ENCODE data around the gene HSPB2. TPM values are rescaled to one million over a fixed set of nuclear protein-coding genes. Genes with fewer than 3 reads are reported as not detected.

HSPB2 gene
- total and polyA plus RNA-seq, 10 of the 15 experiments (the other 5 are each of a cell fraction or from before 2014, with no cell fraction given) = not detected

DNA sequence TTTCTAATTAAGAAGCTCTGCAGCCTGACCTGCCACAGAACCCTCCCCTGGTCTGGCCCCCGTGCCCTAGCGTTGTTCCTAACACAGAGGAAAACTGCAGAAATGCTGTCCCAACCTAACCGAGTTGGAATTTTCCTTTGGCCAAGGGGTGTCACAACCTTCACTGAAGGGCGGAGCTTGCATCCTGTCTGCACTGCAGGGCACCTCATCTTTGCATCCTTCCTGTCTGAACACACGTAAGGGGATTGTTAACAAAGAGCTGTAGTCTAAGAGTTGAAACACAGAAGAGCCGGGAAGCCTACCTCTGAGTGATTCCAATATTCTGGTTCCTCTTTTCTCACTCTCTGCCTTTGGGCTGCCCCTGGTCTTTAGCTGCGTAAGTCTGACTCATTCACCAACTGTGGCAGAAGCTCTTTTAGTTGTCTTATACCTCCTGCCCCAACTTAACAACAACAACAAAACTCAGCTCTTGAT, 26.2 kb downstream of the HSPB2 start:
- H3K27ac ChIP-seq (ENCODE audit: control insufficient read depth, insufficient read depth) = peak overlapping the region; percentile 35; the same call in 1 of the 2 replicates
- H2AFZ ChIP-seq (ENCODE audit: control insufficient read depth, low read depth, low read length) = peak overlapping the region; percentile 40; the same call in 1 of the 2 replicates
- no peaks in the 10 kb centered on the region for H4K20me1 ChIP-seq (ENCODE audit: control insufficient read depth, insufficient read depth)
- intact Hi-C loops (cut with micrococcal nuclease; ENCODE audit: unreplicated experiment) = loop anchor here (10.0 kb wide), 1 partner anchor 236 kb away; the partner anchor contains the start of gene BCO2
- DNase-seq (ENCODE audit: low read depth, low spot score) = peak; percentile 71
- 0 out of 4 replicates have a peak, but pooled peaks cover 0 to 1% of the 10 kb centered on the region in 2 experiments for H3K27me3 ChIP-seq (replicated peaks in 1 of 2; ENCODE audit: control insufficient read depth in 2 of 2, insufficient read depth in 2 of 2, low read length in 1 of 2)
- H3K36me3 ChIP-seq (ENCODE audit: control insufficient read depth in 2 of 2, insufficient read depth in 2 of 2, low read length in 1 of 2) = no peaks in the 10 kb centered on the region
- RAD21 ChIA-PET (ENCODE audit: unreplicated experiment) = interaction anchor here (0.8 to 10.8 kb wide), 5 partner anchors 12 to 90 kb away, joined by 3 to 109 read pairs (median 4); partner anchors contain the start of gene ALG9
- H3K9me3 ChIP-seq (replicated peaks; ENCODE audit: control insufficient read depth, insufficient read depth, low read length) = no peaks in the 10 kb centered on the region
- peaks cover 22% of the 10 kb centered on the region for H3K4me1 ChIP-seq (ENCODE audit: control insufficient read depth, insufficient read depth, low read length)
- H3K9ac ChIP-seq (ENCODE audit: control insufficient read depth, insufficient read depth, low read length) = no peak overlapping the region
- FAIRE-seq = peak; percentile 59
- H3K4me2 ChIP-seq (ENCODE audit: control insufficient read depth, insufficient read depth) = peak overlapping the region; percentile 80
- no TSS peak for BruUV-seq (replicated peaks)
- H3K79me2 ChIP-seq (ENCODE audit: control insufficient read depth, insufficient read depth, low read length) = no peaks in the 10 kb centered on the region
- POLR2A ChIA-PET = no interaction called here
- 0% methylated on average over 7 of the region's 7 CpGs for WGBS (ENCODE audit: insufficient coverage, insufficient replicate concordance, low lambda C conversion rate, missing lambda C conversion rate)
- peak; percentile 93 for ATAC-seq
- peak overlapping the region; percentile 47 for H3K4me3 ChIP-seq
- CTCF ChIA-PET = interaction anchor here (0.8 to 3.4 kb wide), 8 partner anchors 9 to 1351 kb away, joined by 3 to 16 read pairs (median 4); no protein-coding TSS in a partner anchor
- SMC1A ChIA-PET (ENCODE audit: uncharacterized antibody, unreplicated experiment) = interaction anchor here (0.6 to 1.4 kb wide), 8 partner anchors 9 to 343 kb away, joined by 3 to 6 read pairs (median 3); no protein-coding TSS in a partner anchor
- in situ Hi-C loops (cut with MboI) = loop anchor here (10.0 kb wide), 1 partner anchor 336 kb away; no protein-coding TSS in a partner anchor
- TF ChIP-seq NFIC (IDR thresholded peaks at IDR 0.05; ENCODE audit: low read depth, low read length) (peak; percentile 70; the same call in 1 of the 2 replicates), RAD21 (IDR thresholded peaks at IDR 0.05; ENCODE audit: insufficient read depth, low read depth, low read length) (no peak), NR2F1 (conservative IDR thresholded peaks at IDR 0.05) (no peak), IKZF2 (IDR thresholded peaks at IDR 0.05) (peak; percentile 75 to 77), BCL11A (IDR thresholded peaks at IDR 0.05; ENCODE audit: low read depth, low read length) (peak; percentile 71), NBN (IDR thresholded peaks at IDR 0.05) (0 out of 2 replicates have a peak, but pooled peaks have one; percentile 32), TBL1XR1 (IDR thresholded peaks at IDR 0.05; ENCODE audit: low read depth, low read length) (no peak), JUNB (IDR thresholded peaks at IDR 0.05) (peak; percentile 82), MYC (IDR thresholded peaks at IDR 0.05; ENCODE audit: insufficient read depth, insufficient read length, insufficient replicate concordance, low read length, severe bottlenecking) (no peak), RELB (IDR thresholded peaks at IDR 0.05; ENCODE audit: low read depth) (0 out of 2 replicates have a peak, but pooled peaks have one; percentile 20), YY1 (IDR thresholded peaks at IDR 0.05; ENCODE audit: low read depth, low read length) (0 out of 2 replicates have a peak, but pooled peaks have one; percentile 12), SPI1 (IDR thresholded peaks at IDR 0.05; ENCODE audit: borderline replicate concordance, insufficient read depth, low read depth, low read length) (peak; percentile 86), GABPA (IDR thresholded peaks at IDR 0.05; ENCODE audit: low read depth) (no peak), CREM (IDR thresholded peaks at IDR 0.05; ENCODE audit: low read depth) (peak; percentile 50; the same call in 1 of the 2 replicates), POLR2AphosphoS5 (IDR thresholded peaks at IDR 0.05; ENCODE audit: low read length) (no peak)
- TF ChIP-seq, protein P1, sequence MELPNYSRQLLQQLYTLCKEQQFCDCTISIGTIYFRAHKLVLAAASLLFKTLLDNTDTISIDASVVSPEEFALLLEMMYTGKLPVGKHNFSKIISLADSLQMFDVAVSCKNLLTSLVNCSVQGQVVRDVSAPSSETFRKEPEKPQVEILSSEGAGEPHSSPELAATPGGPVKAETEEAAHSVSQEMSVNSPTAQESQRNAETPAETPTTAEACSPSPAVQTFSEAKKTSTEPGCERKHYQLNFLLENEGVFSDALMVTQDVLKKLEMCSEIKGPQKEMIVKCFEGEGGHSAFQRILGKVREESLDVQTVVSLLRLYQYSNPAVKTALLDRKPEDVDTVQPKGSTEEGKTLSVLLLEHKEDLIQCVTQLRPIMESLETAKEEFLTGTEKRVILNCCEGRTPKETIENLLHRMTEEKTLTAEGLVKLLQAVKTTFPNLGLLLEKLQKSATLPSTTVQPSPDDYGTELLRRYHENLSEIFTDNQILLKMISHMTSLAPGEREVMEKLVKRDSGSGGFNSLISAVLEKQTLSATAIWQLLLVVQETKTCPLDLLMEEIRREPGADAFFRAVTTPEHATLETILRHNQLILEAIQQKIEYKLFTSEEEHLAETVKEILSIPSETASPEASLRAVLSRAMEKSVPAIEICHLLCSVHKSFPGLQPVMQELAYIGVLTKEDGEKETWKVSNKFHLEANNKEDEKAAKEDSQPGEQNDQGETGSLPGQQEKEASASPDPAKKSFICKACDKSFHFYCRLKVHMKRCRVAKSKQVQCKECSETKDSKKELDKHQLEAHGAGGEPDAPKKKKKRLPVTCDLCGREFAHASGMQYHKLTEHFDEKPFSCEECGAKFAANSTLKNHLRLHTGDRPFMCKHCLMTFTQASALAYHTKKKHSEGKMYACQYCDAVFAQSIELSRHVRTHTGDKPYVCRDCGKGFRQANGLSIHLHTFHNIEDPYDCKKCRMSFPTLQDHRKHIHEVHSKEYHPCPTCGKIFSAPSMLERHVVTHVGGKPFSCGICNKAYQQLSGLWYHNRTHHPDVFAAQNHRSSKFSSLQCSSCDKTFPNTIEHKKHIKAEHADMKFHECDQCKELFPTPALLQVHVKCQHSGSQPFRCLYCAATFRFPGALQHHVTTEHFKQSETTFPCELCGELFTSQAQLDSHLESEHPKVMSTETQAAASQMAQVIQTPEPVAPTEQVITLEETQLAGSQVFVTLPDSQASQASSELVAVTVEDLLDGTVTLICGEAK (IDR thresholded peaks at IDR 0.05; ENCODE audit: borderline replicate concordance) = no peak
- TF ChIP-seq, protein P2, sequence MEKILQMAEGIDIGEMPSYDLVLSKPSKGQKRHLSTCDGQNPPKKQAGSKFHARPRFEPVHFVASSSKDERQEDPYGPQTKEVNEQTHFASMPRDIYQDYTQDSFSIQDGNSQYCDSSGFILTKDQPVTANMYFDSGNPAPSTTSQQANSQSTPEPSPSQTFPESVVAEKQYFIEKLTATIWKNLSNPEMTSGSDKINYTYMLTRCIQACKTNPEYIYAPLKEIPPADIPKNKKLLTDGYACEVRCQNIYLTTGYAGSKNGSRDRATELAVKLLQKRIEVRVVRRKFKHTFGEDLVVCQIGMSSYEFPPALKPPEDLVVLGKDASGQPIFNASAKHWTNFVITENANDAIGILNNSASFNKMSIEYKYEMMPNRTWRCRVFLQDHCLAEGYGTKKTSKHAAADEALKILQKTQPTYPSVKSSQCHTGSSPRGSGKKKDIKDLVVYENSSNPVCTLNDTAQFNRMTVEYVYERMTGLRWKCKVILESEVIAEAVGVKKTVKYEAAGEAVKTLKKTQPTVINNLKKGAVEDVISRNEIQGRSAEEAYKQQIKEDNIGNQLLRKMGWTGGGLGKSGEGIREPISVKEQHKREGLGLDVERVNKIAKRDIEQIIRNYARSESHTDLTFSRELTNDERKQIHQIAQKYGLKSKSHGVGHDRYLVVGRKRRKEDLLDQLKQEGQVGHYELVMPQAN (conservative IDR thresholded peaks at IDR 0.05) = no peak
